ENCODE results near the gene SLC22A15. TPM values are rescaled to one million over a fixed set of nuclear protein-coding genes. Genes with fewer than 3 reads are reported as not detected.
"Not testable (repeated sequence)": the region's sequence is repeated elsewhere in the genome, so short reads cannot be mapped to it uniquely, and the experiment has no call there.

The SLC22A15 gene
- total RNA-seq, 1 donor from 2014 or later, result 3.6 TPM

GRCh38 chr1:116033322-116033721, 57.0 kb downstream of the SLC22A15 start:
- peak; percentile 51 for DNase-seq

GRCh38 chr1:116036255-116036654, 59.9 kb downstream of the SLC22A15 start:
- no peak for DNase-seq

GRCh38 chr1:116038679-116039078, 62.4 kb downstream of the SLC22A15 start:
- no peak for DNase-seq

GRCh38 chr1:116044071-116044470, 67.8 kb downstream of the SLC22A15 start:
- no peak for DNase-seq

- DNase-seq, result not testable (repeated sequence)
Observed at GRCh38 chr1:116046933-116047332, 70.6 kb downstream of the SLC22A15 start.

- not testable (repeated sequence) for DNase-seq
Observed at GRCh38 chr1:116051896-116052295, 75.6 kb downstream of the SLC22A15 start.

GRCh38 chr1:116062201-116062600, 85.9 kb downstream of the SLC22A15 start:
- DNase-seq, result no peak

GRCh38 chr1:116064616-116065015, 88.3 kb downstream of the SLC22A15 start:
- peak; percentile 5 for DNase-seq

- peak; percentile 15 for DNase-seq
Observed at GRCh38 chr1:116066868-116067565, 90.7 kb downstream of the SLC22A15 start.

- peak; percentile 75 for DNase-seq
Observed at GRCh38 chr1:116067566-116067890, 91.2 kb downstream of the SLC22A15 start.

GRCh38 chr1:116075575-116075974, 99.3 kb downstream of the SLC22A15 start:
- DNase-seq, result no peak

- DNase-seq, result no peak
Observed at GRCh38 chr1:116075990-116076389, 99.7 kb downstream of the SLC22A15 start.

GRCh38 chr1:116076831-116077230, 100.5 kb downstream of the SLC22A15 start:
- DNase-seq, result no peak

GRCh38 chr1:116078699-116079223, 102.4 kb downstream of the SLC22A15 start:
- no peak for DNase-seq

GRCh38 chr1:116087628-116088027, 111.3 kb downstream of the SLC22A15 start:
- DNase-seq, result no peak

GRCh38 chr1:116089870-116090269, 113.6 kb downstream of the SLC22A15 start:
- DNase-seq, result no peak

GRCh38 chr1:116091083-116091482, 114.8 kb downstream of the SLC22A15 start:
- DNase-seq, result no peak

GRCh38 chr1:116092752-116093489, 116.6 kb downstream of the SLC22A15 start:
- no peak for DNase-seq

- DNase-seq, result no peak
Observed at GRCh38 chr1:116095027-116095426, 118.7 kb downstream of the SLC22A15 start.

GRCh38 chr1:116096013-116096618, 119.8 kb downstream of the SLC22A15 start:
- no peak for DNase-seq

GRCh38 chr1:116097626-116098025, 121.3 kb downstream of the SLC22A15 start:
- no peak for DNase-seq

GRCh38 chr1:116099379-116099778, 123.1 kb downstream of the SLC22A15 start:
- no peak for DNase-seq

GRCh38 chr1:116099919-116100318, 123.6 kb downstream of the SLC22A15 start:
- no peak for DNase-seq

Data from tongue (tissue), 2 donors.